ENCODE data around the gene COX7A2. TPM values are rescaled to one million over a fixed set of nuclear protein-coding genes. Genes with fewer than 3 reads are reported as not detected.

The COX7A2 gene
- total and polyA plus RNA-seq, 10 of the 15 experiments (the other 5 are each of a cell fraction or from before 2014, with no cell fraction given) = 199 to 1,834 (median 576) TPM

- no peaks in the 10 kb centered on the region for H3K9me3 ChIP-seq (replicated peaks; ENCODE audit: control insufficient read depth, insufficient read depth, low read length)
- ChIA-PET SMC1A (ENCODE audit: uncharacterized antibody, unreplicated experiment) (interaction anchor here (0.8 to 1.1 kb wide), 2 partner anchors 13 to 29 kb away, joined by 3 read pairs; no protein-coding TSS in a partner anchor), RAD21 (ENCODE audit: unreplicated experiment) (interaction anchor here (0.9 kb wide), 1 partner anchor 17 kb away, joined by 5 read pairs; no protein-coding TSS in a partner anchor), POLR2A (no interaction called here), CTCF (interaction anchor here (0.7 to 1.2 kb wide), 3 partner anchors 15 to 217 kb away, joined by 3 to 4 read pairs (median 3); no protein-coding TSS in a partner anchor)
- ATAC-seq (no peak), FAIRE-seq (no peak), DNase-seq (ENCODE audit: low read depth, low spot score) (no peak)
- TF ChIP-seq MEF2B (IDR thresholded peaks at IDR 0.05; ENCODE audit: partially characterized antibody, poor library complexity, severe bottlenecking) (no peak), NFXL1 (IDR thresholded peaks at IDR 0.05; ENCODE audit: borderline replicate concordance) (no peak), IRF5 (IDR thresholded peaks at IDR 0.05; ENCODE audit: borderline replicate concordance) (no peak), CTCF (IDR thresholded peaks at IDR 0.05 in 2 of 3, conservative IDR thresholded peaks at IDR 0.05 in 1 of 3; ENCODE audit: control insufficient read depth in 2 of 3, extremely low read depth in 1 of 3, insufficient read depth in 1 of 3, low read depth in 3 of 3, low read length in 3 of 3) (no peak), NR2F1 (conservative IDR thresholded peaks at IDR 0.05) (no peak), TBL1XR1 (IDR thresholded peaks at IDR 0.05; ENCODE audit: low read depth, low read length) (no peak), WRNIP1 (IDR thresholded peaks at IDR 0.05; ENCODE audit: borderline replicate concordance, low read depth, low read length) (no peak), TCF12 (IDR thresholded peaks at IDR 0.05; ENCODE audit: low read depth, low read length) (no peak), IRF3 (IDR thresholded peaks at IDR 0.05) (no peak), JUNB (IDR thresholded peaks at IDR 0.05) (no peak), RAD21 (IDR thresholded peaks at IDR 0.05; ENCODE audit: insufficient read depth, low read depth, low read length) (no peak), NRF1 (conservative IDR thresholded peaks at IDR 0.05; ENCODE audit: low read depth, low read length) (no peak), SKIL (IDR thresholded peaks at IDR 0.05; ENCODE audit: low read depth, poor library complexity, severe bottlenecking) (no peak), EP300 (IDR thresholded peaks at IDR 0.05; ENCODE audit: borderline replicate concordance in 1 of 2, control insufficient read depth in 1 of 2, low read depth in 2 of 2, low read length in 2 of 2) (no peak)
- no peak overlapping the region for H3K4me3 ChIP-seq
- WGBS (ENCODE audit: insufficient coverage, insufficient replicate concordance, low lambda C conversion rate, missing lambda C conversion rate) = 23% methylated on average over 2 of the region's 2 CpGs
- no peak overlapping the region for H2AFZ ChIP-seq (ENCODE audit: control insufficient read depth, low read depth, low read length)
- BruUV-seq (replicated peaks) = no TSS peak
- no peaks in the 10 kb centered on the region for H3K27me3 ChIP-seq (replicated peaks in 1 of 2; ENCODE audit: control insufficient read depth in 2 of 2, insufficient read depth in 2 of 2, low read length in 1 of 2)
- H3K4me2 ChIP-seq (ENCODE audit: control insufficient read depth, insufficient read depth) = no peak overlapping the region
- no peak overlapping the region for H3K9ac ChIP-seq (ENCODE audit: control insufficient read depth, insufficient read depth, low read length)
- peaks cover 2 to 3% of the 10 kb centered on the region in 2 experiments; a peak in 2 of 4 replicates for H3K36me3 ChIP-seq (ENCODE audit: control insufficient read depth in 2 of 2, insufficient read depth in 2 of 2, low read length in 1 of 2)
- H3K27ac ChIP-seq (ENCODE audit: control insufficient read depth, insufficient read depth) = no peak overlapping the region
- in situ Hi-C loops (cut with MboI) = no loop called here
- intact Hi-C loops (cut with micrococcal nuclease; ENCODE audit: unreplicated experiment) = no loop called here
- H3K4me1 ChIP-seq (ENCODE audit: control insufficient read depth, insufficient read depth, low read length) = no peaks in the 10 kb centered on the region
- no peaks in the 10 kb centered on the region for H4K20me1 ChIP-seq (ENCODE audit: control insufficient read depth, insufficient read depth)
- no peaks in the 10 kb centered on the region for H3K79me2 ChIP-seq (ENCODE audit: control insufficient read depth, insufficient read depth, low read length)
Measured at GRCh38 chr6:75250552-75250951, 7.0 kb upstream of the COX7A2 start.

All from GM12878 (cell line).